Ishikawa (cell line): ENCODE results near the gene PTF1A.

Experiments
- CEBPB ChIP-seq: IDR thresholded peaks from 2 replicates; pipeline ENCODE4 v1.6.1; 2012
- EGR1 ChIP-seq: IDR thresholded peaks from 2 replicates; pipeline ENCODE4 v1.6.1; 2012
- EP300 ChIP-seq: IDR thresholded peaks from 2 replicates; pipeline ENCODE4 v1.6.1; 2012; ENCODE audit warnings: borderline replicate concordance
- FOXM1 ChIP-seq: IDR thresholded peaks from 2 replicates; pipeline ENCODE4 v1.6.1; 2012; ENCODE audit warnings: low read depth, borderline replicate concordance
- MAX ChIP-seq: IDR thresholded peaks from 2 replicates; pipeline ENCODE4 v1.6.1; 2012
- RAD21 ChIP-seq: IDR thresholded peaks from 2 replicates; pipeline ENCODE4 v1.6.1; 2012; ENCODE audit warnings: low read depth
- REST ChIP-seq: IDR thresholded peaks from 2 replicates; pipeline ENCODE4 v1.6.1; 2012; ENCODE audit warnings: low read depth, mild to moderate bottlenecking
- TAF1 ChIP-seq: IDR thresholded peaks from 2 replicates; pipeline ENCODE4 v1.6.1; 2012; ENCODE audit warnings: low read depth, mild to moderate bottlenecking
- TCF12 ChIP-seq: IDR thresholded peaks from 2 replicates; pipeline ENCODE4 v1.6.1; 2012; ENCODE audit warnings: low read depth
- TEAD4 ChIP-seq: IDR thresholded peaks from 2 replicates; pipeline ENCODE4 v1.6.1; 2012
- USF1 ChIP-seq: IDR thresholded peaks from 2 replicates; pipeline ENCODE4 v1.6.1; 2012
- ZBTB7A ChIP-seq: IDR thresholded peaks from 2 replicates; pipeline ENCODE4 v1.6.1; 2012; ENCODE audit warnings: low read depth

- TF ChIP-seq CEBPB (no peak), TAF1 (no peak), REST (no peak), EP300 (no peak), RAD21 (no peak), ZBTB7A (no peak), MAX (no peak), TEAD4 (no peak), EGR1 (no peak), TCF12 (no peak), USF1 (no peak), FOXM1 (no peak)
Observed at GRCh38 chr10:23157239-23157681, 34.9 kb upstream of the PTF1A start.
